NCI-H2196 (cell line): ENCODE data around the gene SLC10A7.
A peak's percentile ranks its signal among the peaks of the same experiment; 100 is the strongest.
"Not testable (repeated sequence)": the region's sequence is repeated elsewhere in the genome, so short reads cannot be mapped to it uniquely, and the experiment has no call there.

Experiments
- DNase-seq: peaks from one replicate; lab custom pipeline; 2025; ENCODE audit not compliant: unreplicated experiment; lab: John Stamatoyannopoulos, UW

SLC10A7 gene

DNA sequence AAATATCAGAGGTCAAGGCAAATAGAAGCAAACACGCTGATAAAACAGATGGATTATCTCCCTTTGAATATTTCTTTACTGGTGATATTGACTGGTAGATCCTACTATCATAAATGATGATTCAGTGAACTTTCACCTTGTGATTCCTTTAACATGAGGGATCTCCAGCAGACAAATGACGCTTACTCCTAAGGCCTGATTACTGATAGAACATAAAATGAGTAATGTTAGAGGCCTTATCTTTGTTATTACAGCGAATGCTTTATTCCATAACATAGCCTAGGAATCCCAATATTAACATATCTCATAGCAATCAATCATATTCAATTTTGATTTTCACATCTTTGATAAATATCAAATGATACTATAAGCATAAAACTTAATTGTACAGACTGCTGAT, 152.3 kb downstream of the SLC10A7 start:
- DNase-seq = no peak

DNA sequence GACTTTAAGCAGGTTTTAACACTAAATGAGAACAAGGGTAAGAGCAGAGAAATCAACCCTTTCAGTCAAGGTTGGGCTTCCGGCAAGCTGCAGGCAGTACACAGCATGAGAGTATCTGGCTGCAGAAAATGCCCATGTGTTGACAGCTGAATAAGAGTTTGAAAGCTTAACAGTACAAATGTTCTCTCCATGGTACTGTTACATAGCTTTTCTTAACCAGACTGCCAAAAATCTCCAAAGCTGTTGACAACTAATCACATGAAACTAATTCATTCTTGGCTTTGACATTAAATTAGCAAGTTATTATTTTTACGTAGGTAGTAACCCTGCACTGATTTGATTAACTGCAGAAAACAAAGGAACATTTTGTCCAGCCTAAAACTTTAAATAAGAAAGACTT, 153.5 kb downstream of the SLC10A7 start:
- DNase-seq = no peak

DNA sequence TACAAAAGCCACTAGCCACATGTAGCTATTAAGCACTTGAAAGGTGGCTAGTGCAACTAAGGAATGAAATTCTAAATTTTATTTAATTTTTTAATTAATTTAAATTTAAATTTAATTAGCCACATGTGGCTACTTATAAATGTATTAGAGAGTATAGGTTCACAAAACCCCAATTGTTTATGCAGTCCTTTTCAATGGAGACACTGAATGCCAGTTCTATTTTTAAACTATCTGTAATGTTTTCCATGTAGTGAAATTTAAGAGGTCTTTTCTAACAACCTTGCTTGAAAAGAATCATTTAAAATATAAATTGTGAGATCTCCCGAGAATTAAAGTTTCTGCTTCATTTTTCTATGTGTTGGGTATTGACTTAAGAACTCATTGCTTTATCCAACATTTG, 154.4 kb downstream of the SLC10A7 start:
- DNase-seq = no peak

DNA sequence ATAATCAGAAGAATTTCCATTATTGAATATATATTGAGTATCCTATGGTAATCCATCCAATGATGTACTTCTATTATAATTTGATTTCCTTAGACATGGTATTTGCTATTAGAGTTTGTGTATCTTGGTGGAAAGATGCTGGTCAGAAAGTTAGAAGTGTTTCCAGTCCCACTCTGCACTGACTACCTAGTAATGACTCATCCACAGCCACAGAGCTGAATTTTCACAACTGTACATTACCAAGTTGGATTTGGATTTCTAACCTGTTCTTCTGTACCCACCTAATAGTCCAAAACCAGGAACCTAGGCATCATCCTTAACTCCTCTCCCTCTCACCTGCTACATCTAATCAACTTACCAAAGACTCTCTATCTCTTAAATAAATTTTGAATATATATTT, 162.0 kb downstream of the SLC10A7 start:
- no peak for DNase-seq

DNA sequence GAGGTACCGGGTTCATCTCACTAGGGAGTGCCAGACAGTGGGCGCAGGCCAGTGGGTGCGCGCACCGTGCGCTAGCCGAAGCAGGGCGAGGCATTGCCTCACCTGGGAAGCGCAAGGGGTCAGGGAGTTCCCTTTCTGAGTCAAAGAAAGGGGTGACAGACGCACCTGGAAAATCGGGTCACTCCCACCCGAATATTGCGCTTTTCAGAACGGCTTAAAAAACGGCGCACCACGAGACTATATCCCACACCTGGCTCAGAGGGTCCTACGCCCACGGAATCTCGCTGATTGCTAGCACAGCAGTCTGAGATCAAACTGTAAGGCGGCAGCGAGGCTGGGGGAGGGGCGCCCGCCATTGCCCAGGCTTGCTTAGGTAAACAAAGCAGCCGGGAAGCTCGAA, 171.6 kb downstream of the SLC10A7 start:
- DNase-seq = not testable (repeated sequence)

DNA sequence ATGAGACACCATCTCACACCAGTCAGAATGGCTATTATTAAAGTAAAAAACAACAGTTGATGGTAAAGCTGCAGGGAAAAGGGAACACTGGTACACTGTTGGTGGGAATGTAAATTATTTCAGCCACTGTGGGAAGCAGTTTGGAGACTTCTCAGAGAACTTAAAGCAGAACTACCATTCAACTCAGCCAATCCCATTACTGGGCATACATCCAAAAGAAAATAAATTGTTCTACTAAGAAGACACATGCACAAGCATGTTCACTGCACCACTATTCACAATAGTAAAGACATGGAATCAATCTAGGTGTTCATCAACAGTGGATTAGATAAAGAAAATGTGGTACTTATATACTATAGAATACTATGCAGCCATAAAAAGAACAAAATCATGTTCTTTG, 172.4 kb downstream of the SLC10A7 start:
- DNase-seq = no peak

DNA sequence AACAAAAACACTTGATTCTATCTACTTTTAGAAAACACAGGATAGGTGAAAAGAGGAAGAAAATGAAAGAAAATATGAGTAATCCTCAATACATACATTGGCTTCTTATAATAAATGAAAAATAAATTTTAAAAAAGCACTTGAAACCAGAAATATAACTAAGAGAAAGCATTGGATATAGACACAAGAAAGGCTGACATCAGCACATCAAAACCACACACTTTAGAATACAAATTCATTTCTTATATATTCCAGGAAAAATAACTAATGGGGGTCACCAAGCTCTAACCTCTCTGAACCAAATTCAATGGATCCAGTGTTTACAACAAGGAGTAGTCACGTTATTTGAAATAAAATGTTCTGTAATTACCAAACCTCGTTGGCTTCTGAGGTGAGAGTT, 173.9 kb downstream of the SLC10A7 start:
- no peak for DNase-seq

DNA sequence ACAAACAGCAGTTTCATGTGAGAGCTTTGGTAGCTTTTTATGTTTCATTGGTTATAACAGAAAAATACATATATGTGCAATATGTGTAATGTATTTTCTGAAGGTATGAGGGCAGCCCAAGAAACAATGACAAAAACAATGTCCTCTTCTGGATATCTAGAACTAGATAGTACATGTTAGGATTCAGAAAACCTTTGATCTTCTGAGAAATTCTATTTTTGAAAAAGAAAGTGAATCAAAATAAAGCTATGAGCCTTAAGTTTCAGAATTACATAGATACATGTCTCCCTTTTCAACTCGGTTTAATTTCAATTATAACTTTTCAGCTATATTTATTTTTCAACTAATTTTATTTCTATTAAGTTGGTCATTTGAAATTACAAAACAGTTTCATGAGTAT, 175.5 kb downstream of the SLC10A7 start:
- DNase-seq = no peak

DNA sequence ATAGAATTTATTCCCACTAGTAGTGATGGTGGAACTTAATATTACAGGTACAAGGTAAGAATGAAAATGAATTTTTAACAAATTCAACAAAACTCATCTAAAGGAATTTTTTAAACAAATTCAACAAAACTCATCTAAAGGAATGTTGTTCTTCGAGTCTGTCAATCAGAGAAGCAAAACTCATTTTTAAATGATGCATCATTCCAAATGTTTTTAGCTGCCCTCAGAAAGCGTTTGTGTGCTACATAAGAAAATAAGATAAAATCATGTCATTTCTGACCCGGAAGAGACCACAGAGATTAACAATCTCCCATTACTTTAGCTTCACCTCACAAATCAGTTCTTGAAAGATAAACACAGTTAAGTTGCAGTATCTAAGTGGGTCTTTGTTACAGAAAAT, 178.0 kb downstream of the SLC10A7 start:
- DNase-seq = no peak

DNA sequence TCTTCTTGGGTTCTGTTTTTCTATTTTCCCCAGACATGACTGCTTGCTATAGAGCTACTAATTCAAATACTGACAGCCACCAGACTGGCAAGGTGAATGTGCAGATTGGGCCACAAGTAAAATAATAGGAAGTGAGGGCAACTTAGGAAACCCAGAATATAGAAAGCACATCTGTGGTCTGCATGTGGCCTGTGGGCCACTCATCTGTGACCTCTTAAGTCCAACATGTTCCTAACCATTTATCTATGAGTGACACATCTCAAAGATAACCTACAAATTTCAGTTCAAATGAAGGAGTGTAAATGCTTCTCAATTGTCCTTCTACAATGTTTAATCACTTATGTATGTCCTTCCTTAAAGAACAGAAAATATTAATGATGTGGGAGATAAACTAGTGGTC, 178.5 kb downstream of the SLC10A7 start:
- DNase-seq = no peak

DNA sequence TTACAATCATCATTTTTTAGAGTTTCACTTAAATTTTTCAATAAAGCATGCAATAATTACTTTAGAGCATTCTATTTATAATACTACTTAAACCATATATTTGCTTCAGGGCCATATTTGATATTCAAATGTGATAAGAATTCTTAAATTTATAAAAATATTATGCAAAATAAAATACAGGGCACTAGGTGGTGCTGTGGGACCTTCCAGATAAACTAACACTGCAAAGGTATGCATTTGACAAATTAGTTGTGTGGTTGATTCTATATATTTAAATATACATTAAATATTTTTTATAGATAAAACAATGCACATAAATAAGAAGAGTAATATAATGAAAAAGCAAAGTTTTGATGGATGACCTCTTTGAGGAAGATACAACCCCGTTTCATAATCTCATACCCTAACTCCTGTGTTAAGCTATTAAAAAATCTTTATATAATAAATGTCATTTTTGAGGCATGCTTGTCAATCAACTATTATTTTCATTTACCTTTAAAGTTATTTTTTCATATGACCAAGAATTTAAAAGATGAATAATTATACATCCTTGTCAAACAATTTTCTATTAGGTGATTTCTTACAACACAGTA, 179.0 kb downstream of the SLC10A7 start:
- DNase-seq = peak; percentile 12

DNA sequence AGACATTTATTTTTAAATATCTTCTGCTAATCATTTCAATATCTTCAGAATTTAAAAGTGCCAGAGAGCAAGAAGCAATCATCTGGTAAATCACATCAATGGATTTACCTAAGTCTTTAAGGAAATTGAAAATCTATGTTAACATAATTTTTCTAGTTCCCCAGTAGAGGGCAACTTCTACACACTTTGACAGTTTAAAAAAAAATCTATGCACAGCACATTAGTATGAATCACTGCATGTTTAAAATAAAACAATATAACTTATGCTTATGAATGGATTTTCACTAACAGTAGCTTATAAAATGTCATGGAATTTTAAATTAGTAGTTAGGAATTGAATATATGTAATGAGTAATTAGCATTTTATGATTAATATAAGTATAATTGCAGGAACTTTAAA, 180.9 kb downstream of the SLC10A7 start:
- no peak for DNase-seq

DNA sequence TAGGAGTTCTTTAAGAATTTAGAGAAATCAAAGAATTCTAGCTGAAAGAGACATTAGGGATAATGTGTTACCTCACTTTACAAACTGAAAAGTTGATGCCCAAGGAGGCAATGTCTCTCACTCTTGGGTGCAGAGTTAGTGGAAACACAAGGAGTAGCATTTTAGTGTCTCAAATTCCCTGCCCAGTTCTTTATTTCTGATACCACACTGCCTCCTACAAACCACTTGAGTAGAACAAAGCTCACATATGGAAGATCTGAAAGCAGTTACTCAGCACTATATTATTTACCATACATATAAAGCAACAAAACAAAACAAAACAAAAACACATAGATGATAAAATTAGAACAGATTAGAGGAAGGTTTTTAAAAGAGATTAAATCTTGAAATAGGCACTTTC, 183.2 kb downstream of the SLC10A7 start:
- DNase-seq = no peak

DNA sequence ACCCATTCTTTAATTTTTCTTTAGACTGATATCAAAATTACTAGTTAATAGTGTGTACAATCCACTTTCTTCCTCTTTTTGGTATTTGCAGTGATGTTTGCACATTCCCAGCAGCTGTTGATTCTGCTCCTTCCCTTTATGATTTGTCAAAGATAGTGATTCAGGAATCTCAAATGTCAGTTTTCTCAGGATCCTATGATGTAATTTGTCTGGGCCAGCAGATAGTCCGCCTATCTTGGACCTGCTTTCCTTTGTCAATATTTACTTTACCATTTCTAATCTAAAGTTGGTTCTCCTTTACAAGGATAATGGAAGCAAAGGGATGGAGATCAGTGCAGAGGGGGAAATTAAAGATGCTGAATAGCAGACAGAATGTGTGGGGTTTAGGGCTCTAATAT, 185.3 kb downstream of the SLC10A7 start:
- DNase-seq = no peak

DNA sequence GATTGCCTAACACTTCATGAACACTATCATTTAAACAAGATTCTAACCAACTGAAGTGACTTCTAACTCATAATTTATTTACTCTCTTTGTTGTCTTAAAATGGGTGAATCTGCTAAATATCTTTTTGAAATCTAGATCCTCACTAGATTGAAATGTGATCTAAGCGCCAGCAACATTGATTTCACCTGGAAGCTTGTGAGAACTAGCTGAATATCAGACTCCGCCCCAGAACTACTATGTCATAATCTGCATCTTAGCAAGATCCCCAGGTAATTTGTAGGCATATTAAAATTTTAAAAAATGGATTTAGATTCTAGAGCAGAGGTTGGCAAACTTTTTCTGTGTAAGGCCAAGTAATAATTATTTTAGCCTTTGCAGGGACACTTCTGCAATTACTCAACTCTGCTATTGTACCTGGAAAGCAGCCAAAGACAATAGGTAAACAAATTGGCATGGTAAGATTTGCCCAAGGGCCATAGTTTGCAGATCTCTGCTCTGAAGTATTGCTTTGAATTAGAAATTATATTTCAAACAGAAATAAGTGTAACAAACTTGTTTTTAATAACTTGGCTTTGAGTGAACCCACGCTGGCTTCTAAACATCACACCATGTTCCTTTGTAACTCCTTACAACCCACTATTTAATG, 185.9 kb downstream of the SLC10A7 start:
- no peak for DNase-seq

DNA sequence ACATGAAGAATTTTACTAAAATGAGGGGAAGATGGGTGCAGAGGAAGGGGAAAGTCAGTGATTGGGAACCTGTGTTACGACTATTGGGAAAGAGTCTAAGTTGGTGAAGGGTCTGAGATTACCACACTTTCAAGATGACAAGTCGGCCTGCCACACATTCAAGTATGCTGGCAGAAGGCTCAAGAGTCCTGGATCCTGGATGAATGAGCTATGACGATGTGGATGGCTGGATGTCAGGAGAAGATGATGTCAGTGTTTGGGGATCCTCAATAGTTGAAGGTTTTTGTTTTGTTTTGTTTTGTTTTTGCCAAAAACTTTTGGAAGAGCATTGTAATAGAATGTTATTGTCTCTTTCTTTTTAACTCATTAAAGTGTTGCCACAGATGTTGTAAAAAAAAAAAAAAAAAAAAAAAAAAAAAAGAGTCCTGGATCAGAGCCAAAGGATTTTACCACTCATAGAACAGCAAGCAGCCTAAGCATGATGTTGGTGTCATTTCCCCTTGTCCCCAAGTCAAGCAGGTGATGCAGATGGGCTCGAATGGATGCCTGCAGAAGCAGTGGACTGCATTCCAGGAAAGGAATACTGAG, 186.8 kb downstream of the SLC10A7 start:
- no peak for DNase-seq

DNA sequence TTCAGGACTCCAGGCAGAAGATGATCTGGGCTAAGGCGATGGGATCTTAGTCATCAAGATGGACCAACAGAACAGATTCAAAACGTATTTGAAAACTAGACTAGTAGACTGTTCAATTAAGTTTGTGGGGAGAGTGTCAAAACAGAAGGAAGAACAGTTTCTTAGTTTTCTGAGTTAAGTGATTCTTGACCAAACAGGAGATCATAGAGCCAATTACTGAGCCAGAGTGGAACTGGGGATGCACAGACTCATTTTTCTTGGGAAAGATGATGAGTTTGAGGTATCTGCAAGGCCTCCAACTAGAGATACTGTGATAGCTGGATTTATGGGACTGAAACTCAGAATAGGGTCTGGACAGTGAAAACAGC, 187.9 kb downstream of the SLC10A7 start:
- DNase-seq = no peak

DNA sequence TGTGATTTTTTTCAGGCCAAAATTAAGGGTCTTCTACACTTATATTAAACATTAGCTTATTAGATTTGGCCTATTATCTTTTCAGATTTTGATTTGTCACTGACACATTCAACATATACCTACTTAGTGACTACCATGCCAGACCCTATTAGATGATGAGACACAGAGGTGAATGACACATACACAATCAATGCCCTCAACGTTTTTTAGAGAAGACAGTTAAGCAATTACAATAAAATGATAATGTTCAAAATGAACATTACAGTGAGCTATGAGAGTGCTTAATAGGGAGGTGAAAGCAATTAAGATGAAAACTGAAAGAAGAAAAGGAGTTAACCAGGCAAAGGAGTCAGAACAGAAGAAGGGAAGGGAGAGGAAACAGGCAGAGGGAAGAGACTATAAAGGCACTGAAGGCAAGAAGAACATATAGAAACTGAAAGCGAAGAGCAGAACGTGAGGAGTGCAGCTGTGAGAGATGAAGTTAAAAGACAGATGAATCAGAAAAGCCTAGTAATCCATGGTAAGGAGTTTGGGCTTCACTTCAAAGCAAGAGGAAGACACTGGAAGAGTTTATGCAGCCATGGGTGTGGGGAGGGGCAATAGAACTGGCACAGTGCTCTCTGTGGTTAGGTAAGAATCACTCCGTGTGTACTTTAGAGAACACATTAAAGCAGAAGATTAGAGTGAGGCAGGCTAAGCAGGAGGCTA, 188.4 kb downstream of the SLC10A7 start:
- DNase-seq = no peak

DNA sequence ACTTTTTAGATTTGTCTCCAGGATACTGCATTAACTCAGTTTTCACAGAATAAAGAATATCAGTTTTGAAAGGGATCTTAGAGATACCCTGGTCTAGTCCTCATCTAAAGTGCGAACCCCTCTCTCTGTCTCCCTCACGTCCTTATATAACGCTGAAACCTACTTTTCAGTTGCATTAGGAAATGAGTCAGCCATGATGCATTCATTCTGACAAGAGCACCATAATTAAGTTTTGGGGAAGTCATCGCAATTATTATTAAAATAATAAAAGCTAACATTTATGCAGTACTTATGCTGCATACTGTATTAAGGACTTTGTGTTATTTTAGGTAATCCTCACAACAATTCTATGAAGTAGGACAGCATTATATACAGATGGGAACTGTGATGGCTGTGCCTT, 191.3 kb downstream of the SLC10A7 start:
- DNase-seq = no peak

DNA sequence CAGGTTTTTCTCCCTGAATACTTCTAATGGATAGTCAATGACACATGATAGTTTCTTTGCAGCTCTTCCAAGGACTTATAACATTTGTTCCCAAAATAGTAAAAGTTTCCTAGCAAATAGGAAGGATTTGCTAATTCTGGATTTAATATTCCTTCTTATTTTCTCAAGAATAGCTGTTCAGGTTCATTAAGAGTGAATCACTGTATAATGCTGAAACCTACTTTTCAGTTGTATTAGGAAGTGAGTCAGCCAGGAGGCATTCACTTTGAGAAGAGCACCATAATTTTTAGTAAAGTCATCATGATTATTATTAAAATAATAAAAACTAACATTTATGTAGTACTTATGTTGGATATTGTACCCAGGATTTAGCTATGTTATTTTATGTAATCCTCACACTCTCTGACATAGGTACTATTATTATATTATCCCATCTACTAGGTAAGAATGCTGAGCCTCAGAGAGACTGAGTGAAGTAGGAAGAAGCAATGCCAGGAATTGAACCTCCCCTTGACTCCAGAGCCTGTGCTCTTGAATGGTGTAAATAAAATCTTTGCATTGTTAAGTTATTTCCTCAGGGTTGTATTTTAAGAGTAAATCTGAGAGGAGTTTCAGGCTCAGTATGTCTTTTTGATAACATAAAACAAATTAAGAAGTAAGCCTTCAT, 192.6 kb downstream of the SLC10A7 start:
- DNase-seq = no peak

DNA sequence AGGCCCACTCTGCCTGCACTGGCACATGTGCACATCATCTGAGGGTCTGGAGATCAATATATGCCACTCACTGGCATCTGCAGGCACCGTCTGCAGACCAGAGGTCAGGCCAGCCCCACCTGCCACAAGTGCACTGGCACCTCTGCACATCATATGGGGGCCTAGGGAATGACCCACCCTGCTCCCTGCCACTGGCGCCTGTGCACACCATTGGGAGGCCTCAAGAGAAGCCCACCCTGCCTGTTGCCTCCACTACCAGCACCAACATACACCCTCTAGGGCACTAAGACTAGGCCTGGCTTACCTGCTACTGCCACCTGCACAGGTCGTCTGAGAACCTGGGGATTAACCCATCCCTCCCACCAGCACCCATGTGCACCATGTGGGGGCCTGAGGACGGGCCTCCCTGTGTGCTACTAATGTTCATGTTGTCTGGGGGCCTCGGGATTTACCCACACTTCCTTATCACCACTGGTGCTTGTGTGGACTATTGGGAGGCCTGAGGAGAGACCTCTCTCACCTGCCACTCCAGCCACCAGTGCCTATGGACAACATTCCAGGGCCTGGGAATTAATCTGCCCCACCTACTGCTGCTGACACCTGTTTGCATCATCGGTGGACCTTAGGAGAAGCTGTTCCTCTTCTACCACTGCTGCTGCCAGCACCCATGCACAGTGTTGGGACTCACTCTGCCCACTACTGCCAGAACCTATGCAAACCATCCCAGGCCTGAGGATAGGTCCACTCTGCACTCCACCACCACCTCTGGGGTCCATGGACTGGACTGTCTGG, 193.7 kb downstream of the SLC10A7 start:
- no peak for DNase-seq
